PC-9 (cell line): ENCODE measurements around the gene SMIM11.

Source experiments
- EZH2 ChIP-seq: fragments of 200-600 bp; sonication (generic); IDR thresholded peaks from 2 replicates; pipeline ENCODE4 v1.8.0; 2017; ENCODE audit warnings: antibody characterized with exemption, low read depth
- TF ChIP-seq, protein P1 (sequence below): fragments of 200-600 bp; sonication (generic); conservative IDR thresholded peaks from 2 replicates; pipeline ENCODE4 v1.6.1; 2017; ENCODE audit warnings: mixed run types, antibody characterized with exemption, mild to moderate bottlenecking, moderate library complexity

DNA sequence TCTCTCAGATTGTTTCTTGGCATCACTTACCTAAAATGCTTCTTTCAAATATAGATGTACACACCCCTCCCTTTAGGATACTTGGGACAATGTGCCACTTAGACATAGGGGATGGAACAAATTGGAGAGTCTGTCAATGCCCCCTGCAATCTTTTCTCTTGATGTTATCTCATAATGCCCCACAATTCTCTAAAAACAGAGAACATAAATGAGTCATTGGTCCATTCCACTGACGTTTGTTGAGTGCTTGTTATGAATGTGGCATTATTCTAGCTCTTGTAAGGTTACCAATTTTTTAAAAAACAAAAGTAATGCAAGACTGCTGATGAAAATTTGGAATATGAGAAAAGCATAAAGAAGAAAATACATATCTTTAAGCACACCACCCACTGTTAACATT lies 5.6 kb upstream of the SMIM11 start:
- no peak for TF ChIP-seq EZH2
- TF ChIP-seq, protein P1, sequence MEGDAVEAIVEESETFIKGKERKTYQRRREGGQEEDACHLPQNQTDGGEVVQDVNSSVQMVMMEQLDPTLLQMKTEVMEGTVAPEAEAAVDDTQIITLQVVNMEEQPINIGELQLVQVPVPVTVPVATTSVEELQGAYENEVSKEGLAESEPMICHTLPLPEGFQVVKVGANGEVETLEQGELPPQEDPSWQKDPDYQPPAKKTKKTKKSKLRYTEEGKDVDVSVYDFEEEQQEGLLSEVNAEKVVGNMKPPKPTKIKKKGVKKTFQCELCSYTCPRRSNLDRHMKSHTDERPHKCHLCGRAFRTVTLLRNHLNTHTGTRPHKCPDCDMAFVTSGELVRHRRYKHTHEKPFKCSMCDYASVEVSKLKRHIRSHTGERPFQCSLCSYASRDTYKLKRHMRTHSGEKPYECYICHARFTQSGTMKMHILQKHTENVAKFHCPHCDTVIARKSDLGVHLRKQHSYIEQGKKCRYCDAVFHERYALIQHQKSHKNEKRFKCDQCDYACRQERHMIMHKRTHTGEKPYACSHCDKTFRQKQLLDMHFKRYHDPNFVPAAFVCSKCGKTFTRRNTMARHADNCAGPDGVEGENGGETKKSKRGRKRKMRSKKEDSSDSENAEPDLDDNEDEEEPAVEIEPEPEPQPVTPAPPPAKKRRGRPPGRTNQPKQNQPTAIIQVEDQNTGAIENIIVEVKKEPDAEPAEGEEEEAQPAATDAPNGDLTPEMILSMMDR = no peak
